Thymus (tissue), 11 donors: ENCODE measurements around the gene BTBD10. TPM values are rescaled to one million over a fixed set of nuclear protein-coding genes. Genes with fewer than 3 reads are reported as not detected.

Experiments
- DNase-seq, 9 donors: peaks; one replicate each; pipeline ENCODE4 v3.0.0-alpha.2; 2013; ENCODE audit warnings: low spot score in 9 of 9, low read depth in 6 of 9, missing footprints in 1 of 9
- H3K27ac ChIP-seq, 2 donors: one replicate each; pipeline ENCODE4 v1.5.1; 2013; ENCODE audit warnings: control low read depth in 1 of 2, low read depth in 1 of 2, low read length in 1 of 2, mild to moderate bottlenecking in 1 of 2, moderate library complexity in 1 of 2
- H3K27me3 ChIP-seq, 2 donors: one replicate each; pipeline ENCODE4 v1.5.1; 2013; ENCODE audit warnings: low read length in 1 of 2; ENCODE audit not compliant: control insufficient read depth in 2 of 2, insufficient read depth in 1 of 2
- H3K36me3 ChIP-seq, 2 donors: one replicate each; pipeline ENCODE4 v1.5.1; 2013; ENCODE audit warnings: low read length in 1 of 2, mild to moderate bottlenecking in 1 of 2, moderate library complexity in 1 of 2; ENCODE audit not compliant: control insufficient read depth in 2 of 2, insufficient read depth in 2 of 2
- H3K4me1 ChIP-seq, 2 donors: one replicate each; pipeline ENCODE4 v1.5.1; 2013; ENCODE audit warnings: low read length in 2 of 2; ENCODE audit not compliant: control insufficient read depth in 2 of 2, insufficient read depth in 2 of 2
- H3K4me3 ChIP-seq, 2 donors: one replicate each; pipeline ENCODE4 v1.5.1; 2013; ENCODE audit warnings: low read length in 2 of 2, control low read depth in 1 of 2, mild to moderate bottlenecking in 1 of 2
- H3K9me3 ChIP-seq, 2 donors: one replicate each; pipeline ENCODE4 v1.5.1; 2013; ENCODE audit warnings: low read length in 1 of 2, mild to moderate bottlenecking in 1 of 2; ENCODE audit not compliant: control insufficient read depth in 2 of 2, insufficient read depth in 1 of 2
- WGBS: extraction: QIAGEN DNeasy Blood & Tissue Kit; methylation state at CpG from one replicate; pipeline ENCODE4 v1.1.7; 2013; 5-methylcytosine and 5-hydroxymethylcytosine counted together
- polyA plus RNA-seq: library from polyadenylated mRNA; stranded (reverse); fragments of 200-250 nt; gene quantifications from one replicate; pipeline ENCODE4 v1.2.3, GENCODE V29; 2013
- total RNA-seq: library from RNA; stranded (reverse); fragments of 120-200 nt; gene quantifications from one replicate; pipeline ENCODE4 v1.2.4, GENCODE V29; 2013
- donor health status: healthy.

BTBD10 gene
- total and polyA plus RNA-seq, 2 donors: 23.3 to 34.1 TPM

DNA sequence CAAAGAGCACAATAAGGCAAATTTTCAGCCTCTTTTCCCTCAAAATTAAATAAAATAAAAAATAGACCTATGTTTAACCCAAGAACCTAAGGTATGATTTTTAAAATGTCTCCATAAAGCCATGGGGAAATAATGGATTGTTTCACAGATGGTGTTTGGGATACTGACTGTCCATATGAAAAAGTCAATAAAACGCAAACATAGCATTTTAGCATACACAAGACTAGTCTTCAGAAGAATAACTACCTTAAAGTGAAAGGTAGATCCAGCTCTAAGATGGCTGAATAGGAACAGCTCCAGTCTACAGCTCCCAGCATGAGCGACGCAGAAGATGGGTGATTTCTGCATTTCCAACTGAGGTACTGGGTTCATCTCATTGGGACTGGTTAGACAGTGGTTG is 16.7 kb upstream of the BTBD10 start:
- Histone ChIP-seq H3K9me3 (no peaks in the 10 kb centered on the region), H3K4me3 (no peak overlapping the region), H3K36me3 (no peaks in the 10 kb centered on the region), H3K27me3 (no peaks in the 10 kb centered on the region), H3K4me1 (no peaks in the 10 kb centered on the region), H3K27ac (no peak overlapping the region)
- 94% methylated on average over 3 of the region's 3 CpGs for WGBS
- no peak for DNase-seq

- Histone ChIP-seq H3K27me3 (no peaks in the 10 kb centered on the region), H3K27ac (no peak overlapping the region), H3K9me3 (no peaks in the 10 kb centered on the region), H3K4me1 (no peaks in the 10 kb centered on the region), H3K4me3 (no peak overlapping the region), H3K36me3 (no peaks in the 10 kb centered on the region)
- WGBS: 91% methylated on average over 3 of the region's 3 CpGs
- DNase-seq: no peak
Observed at GRCh38 chr11:13475091-13475490, 12.1 kb upstream of the BTBD10 start.

DNA sequence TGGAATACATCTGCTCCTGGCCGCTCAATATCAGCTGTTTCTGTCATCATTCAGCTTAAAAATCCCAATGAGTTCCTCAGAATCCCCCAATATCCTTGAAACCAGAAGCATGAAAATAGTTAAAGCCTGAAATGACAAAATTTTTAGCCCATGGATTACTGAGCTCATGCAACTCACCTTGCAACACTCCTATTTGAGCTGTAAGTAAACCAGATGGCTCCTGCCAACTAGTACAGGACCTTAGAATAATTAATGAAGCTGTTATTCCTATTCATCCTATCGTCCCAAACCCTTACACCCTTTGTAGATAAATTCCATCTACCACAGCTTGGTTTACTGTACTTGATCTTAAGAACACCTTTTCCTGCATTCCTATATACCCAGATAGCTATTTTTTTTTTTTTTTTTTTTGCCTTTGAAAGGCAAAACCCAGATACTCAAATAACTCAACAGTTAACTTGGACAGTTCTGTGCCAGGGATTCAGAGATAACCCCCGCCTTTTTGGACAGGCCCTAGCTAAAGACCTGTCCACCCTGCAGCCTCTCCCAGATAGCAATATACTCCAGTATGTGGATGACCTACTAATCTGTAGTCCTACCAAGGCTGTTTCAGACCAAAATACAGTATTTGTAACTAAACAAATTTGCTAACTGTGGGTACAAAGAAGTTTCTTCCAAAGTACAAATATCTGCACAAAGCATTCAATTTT is 10.1 kb upstream of the BTBD10 start:
- H3K27me3 ChIP-seq: peaks cover 0 to 11% of the 10 kb centered on the region in 2 donors
- 91% methylated on average over 3 of the region's 3 CpGs for WGBS
- no peak for DNase-seq
- no peak overlapping the region for H3K4me3 ChIP-seq
- no peaks in the 10 kb centered on the region for H3K9me3 ChIP-seq
- no peaks in the 10 kb centered on the region for H3K36me3 ChIP-seq
- H3K27ac ChIP-seq: no peak overlapping the region
- no peaks in the 10 kb centered on the region for H3K4me1 ChIP-seq

DNA sequence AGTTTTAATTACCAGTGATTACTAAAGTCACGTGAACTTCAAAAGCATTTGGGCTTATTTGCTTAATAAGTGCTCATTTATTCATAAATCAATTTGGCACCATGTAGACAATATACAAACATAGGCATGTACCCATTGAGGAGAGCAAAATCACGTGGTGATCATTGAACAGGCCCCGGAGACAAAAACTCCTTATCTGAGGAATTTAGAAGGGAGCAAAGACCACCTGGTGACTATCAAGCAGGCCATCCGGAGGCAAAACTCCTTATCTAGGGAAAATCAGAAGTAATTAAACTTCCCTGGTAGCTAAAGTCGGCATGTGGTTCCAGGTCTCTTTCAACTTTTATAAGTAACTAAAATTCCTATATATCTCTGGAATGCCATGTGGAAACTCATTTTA is 5.7 kb upstream of the BTBD10 start:
- H3K9me3 ChIP-seq: no peaks in the 10 kb centered on the region
- peaks cover 2% of the 10 kb centered on the region in 2 donors for H3K4me1 ChIP-seq
- peaks cover 0 to 13% of the 10 kb centered on the region in 2 donors for H3K27me3 ChIP-seq
- H3K36me3 ChIP-seq: no peaks in the 10 kb centered on the region
- 81% methylated on average over 5 of the region's 5 CpGs for WGBS
- no peak overlapping the region for H3K27ac ChIP-seq
- no peak for DNase-seq
- no peak overlapping the region for H3K4me3 ChIP-seq

DNA sequence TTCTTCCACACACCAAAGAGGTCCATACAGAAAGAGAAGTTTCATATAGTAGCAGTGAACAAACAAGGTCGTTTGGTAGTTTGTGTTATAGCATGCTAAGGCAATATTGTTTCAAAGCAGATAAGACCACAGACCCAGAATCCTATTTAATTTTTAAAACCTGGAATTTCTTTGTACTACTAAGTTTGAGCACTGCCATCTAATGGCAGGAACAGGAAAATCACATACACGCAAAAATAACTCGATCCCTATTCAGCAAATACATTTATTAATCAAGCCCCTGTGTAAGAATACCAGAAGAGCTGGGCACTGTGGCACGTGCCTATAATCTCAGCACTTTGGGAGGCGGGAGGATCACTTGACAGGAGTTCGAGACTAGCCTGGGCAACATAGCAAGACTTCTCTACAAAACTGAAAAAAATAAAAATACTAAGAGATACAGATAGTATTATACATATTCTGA is 2.9 kb upstream of the BTBD10 start:
- H3K4me3 ChIP-seq: no peak overlapping the region
- no peaks in the 10 kb centered on the region for H3K36me3 ChIP-seq
- H3K9me3 ChIP-seq: no peaks in the 10 kb centered on the region
- H3K27me3 ChIP-seq: peaks cover 0 to 13% of the 10 kb centered on the region in 2 donors
- peaks cover 7 to 13% of the 10 kb centered on the region in 2 donors for H3K4me1 ChIP-seq
- no peak overlapping the region for H3K27ac ChIP-seq
- peak in 1 of 9 donors; percentile 33 for DNase-seq
- WGBS: 19% methylated on average over 6 of the region's 6 CpGs

DNA sequence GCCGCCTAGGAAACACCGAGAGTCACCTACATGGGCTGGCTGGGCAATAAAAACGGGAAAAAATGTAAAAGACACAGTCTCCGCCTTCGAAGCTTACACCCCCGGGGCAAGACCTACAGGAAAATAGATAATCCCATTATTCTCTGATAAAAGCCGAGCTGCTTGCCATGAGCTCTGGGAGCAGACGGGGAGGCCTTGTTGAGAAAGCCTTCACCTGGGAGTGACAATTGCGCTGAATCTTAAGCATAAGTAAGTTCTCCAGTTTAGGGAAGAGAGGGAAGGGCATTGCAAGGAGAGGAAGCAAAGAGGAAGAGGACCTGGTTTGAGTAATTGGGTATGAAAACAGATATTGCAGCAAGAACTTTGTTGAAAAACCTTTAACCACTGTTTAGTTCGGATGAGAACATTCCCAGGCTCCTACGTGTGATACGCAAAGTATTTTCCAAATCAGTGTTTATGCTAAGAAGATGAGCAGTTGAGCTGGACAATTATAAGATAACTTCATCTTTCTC is 813 bp upstream of the BTBD10 start:
- Histone ChIP-seq H3K27me3 (peaks cover 0 to 5% of the 10 kb centered on the region in 2 donors), H3K9me3 (no peaks in the 10 kb centered on the region), H3K36me3 (no peaks in the 10 kb centered on the region), H3K4me1 (peaks cover 7 to 13% of the 10 kb centered on the region in 2 donors), H3K4me3 (peak overlapping the region; percentile 74 to 81), H3K27ac (peak overlapping the region; percentile 46 to 50)
- WGBS: 39% methylated on average over 12 of the region's 12 CpGs
- DNase-seq: no peak

- DNase-seq: peak in 7 of 9 donors; percentile 36 to 70 (median 52)
- H3K36me3 ChIP-seq: no peaks in the 10 kb centered on the region
- WGBS: 3% methylated on average over 18 of the region's 18 CpGs
- peak overlapping the region; percentile 74 to 81 for H3K4me3 ChIP-seq
- no peaks in the 10 kb centered on the region for H3K27me3 ChIP-seq
- H3K9me3 ChIP-seq: no peaks in the 10 kb centered on the region
- H3K27ac ChIP-seq: peak overlapping the region; percentile 87 to 94
- H3K4me1 ChIP-seq: peaks cover 7 to 13% of the 10 kb centered on the region in 2 donors
Observed at GRCh38 chr11:13462311-13462900, 616 bp downstream of the BTBD10 start.

GRCh38 chr11:13461291-13461690 is 1.7 kb downstream of the BTBD10 start:
- no peak overlapping the region for H3K27ac ChIP-seq
- WGBS: 94% methylated on average over 3 of the region's 3 CpGs
- no peaks in the 10 kb centered on the region for H3K9me3 ChIP-seq
- no peaks in the 10 kb centered on the region for H3K27me3 ChIP-seq
- no peak overlapping the region for H3K4me3 ChIP-seq
- H3K36me3 ChIP-seq: no peaks in the 10 kb centered on the region
- H3K4me1 ChIP-seq: peaks cover 7 to 13% of the 10 kb centered on the region in 2 donors
- DNase-seq: no peak

DNA sequence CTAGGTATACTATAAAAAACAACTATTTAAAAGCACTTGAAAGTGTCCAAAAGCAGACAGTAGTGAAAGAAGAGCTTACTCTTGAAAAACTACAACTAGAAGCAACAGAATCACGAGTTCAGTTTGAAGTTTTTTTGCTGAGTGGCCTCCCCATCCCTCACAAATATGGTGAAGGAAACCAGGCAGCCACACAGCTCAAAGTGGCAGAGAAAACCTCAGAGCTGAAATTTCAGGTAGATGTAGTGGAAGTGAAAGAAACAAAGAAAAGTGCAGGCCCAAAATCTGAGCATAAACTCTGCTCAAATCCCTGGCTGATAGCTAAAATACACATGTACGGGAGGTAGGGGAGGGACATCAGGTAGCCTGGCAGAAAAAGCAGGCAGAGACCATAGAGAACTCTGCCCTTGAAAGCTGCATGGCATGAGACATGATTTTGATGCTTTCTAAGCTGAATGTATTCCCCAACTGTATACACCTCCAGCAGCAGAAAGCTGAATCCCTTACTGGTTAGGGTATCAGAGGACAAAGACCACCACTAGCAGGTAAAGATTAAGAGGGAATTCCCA is 12.1 kb downstream of the BTBD10 start:
- DNase-seq: peak in 3 of 9 donors; percentile 13 to 46 (median 16)
- Histone ChIP-seq H3K27ac (peak overlapping the region in 1 of 2 donors; percentile 56), H3K4me1 (peaks cover 0 to 3% of the 10 kb centered on the region in 2 donors), H3K9me3 (peaks cover 0 to 5% of the 10 kb centered on the region in 2 donors), H3K4me3 (no peak overlapping the region), H3K36me3 (no peaks in the 10 kb centered on the region), H3K27me3 (no peaks in the 10 kb centered on the region)
- 61% methylated on average over 2 of the region's 2 CpGs for WGBS
